GM21529 (cell line): ENCODE results near the gene SERHL2.
A peak's percentile ranks its signal among the peaks of the same experiment; 100 is the strongest.
"Not testable (repeated sequence)": the region's sequence is repeated elsewhere in the genome, so short reads cannot be mapped to it uniquely, and the experiment has no call there.

Source experiments
- ATAC-seq: cut with Tn5 transposase; IDR thresholded peaks from one replicate; pipeline ENCODE4 v1.9.1; 2021; ENCODE audit not compliant: unreplicated experiment

The SERHL2 gene

DNA sequence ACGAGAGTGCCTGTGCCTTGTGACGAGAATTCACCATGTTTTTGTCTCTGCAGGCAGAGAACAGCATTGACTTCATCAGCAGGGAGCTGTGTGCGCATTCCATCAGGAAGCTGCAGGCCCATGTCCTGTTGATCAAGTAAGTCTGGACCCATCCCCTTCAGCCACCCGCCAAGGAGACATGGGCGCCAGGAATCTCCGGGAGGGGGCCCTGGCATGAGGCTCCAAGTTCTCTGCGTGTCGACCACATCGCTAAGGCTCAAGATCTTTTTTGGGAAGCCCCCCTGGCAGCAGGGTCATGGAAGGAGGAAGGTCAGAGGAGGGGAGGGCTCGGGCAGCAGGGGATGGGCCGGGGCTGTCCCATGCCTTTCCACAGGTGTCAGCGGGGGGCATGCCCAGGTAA is 17.3 kb downstream of the SERHL2 start:
- ATAC-seq: not testable (repeated sequence)

DNA sequence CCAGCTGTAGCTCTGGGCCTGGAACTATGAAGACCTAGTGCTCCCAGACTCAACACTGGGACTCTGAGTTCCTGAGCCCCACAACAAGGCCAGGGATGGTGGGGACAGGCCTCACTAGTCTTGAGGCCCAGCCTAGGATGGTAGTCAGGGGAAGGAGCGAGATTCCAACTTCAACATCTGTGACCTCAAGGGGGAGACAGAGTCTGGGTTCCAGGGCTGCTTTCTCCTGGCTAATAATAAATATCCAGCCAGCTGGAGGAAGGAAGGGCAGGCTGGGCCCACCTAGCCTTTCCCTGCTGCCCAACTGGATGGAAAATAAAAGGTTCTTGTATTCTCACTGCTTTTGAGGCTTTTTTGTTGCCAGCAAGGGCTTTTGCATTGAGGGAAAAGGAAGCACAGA is 20.3 kb downstream of the SERHL2 start:
- not testable (repeated sequence) for ATAC-seq

DNA sequence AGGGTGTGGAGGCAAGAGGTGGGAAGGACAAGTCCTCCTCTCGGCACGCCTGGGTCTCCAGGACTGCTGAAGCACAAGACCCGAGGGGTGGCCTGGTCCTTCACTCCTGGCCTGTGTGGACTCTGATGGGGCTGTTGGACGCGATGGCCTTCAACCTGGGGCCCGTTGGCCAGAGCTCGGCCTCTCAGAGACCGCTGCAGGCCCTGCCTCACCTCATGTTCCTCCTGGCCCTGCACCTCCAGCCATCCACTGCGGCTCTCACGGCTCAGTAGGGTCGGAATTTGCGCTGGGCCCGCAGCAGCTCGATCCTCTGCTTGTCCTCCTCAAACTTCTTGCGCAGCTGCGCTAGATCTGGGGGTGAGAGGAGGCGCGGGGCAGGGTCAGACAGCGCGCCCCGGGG is 20.7 kb downstream of the SERHL2 start:
- ATAC-seq: not testable (repeated sequence)

DNA sequence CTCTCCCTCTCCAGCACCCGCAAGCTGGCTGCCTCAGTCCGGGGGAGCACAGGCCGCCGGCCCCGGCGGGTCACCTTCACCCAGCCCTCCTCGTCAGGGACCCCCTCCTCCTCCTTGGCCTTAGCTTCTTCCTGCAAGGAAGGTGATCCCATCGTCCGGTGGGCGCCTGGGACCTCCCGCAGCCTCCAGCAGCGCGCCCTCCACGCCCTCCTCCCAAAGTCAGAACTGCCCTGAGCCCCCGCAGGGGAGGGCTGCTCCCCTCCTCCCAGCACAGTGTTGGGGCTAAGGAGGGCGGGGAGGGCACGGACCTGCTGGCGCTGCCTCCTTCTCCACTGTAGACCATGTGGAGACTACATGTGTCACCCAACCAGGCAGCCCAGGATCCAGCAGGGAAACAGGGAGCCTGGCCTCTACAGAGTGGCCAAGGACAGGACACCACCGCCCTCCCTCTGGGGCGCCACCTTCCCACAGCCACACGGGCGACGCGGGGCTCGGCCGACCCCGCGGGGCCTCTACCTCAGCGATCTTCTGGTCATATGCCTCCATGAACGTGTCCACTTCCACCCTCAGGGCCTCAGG is 22.3 kb downstream of the SERHL2 start:
- not testable (repeated sequence) for ATAC-seq

DNA sequence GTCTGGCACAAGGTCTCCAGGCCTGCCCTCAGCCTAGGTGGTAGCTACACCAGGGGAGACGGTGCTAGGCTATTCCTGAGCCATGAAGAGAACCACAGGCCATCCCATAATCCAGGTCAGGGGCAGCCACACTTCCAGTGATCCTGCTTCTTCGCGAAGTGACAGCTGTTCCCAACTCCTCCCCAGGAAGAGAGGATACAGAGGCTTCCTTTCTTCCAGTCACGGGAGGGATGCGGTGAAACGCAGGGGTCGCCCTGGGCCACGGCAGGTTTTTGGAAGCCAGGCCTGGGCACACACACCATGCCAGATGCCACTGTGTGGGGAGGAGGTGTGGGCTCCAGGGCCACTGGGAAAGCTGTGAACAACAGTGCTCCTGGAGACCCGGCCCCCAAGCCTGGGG is 23.4 kb downstream of the SERHL2 start:
- not testable (repeated sequence) for ATAC-seq

DNA sequence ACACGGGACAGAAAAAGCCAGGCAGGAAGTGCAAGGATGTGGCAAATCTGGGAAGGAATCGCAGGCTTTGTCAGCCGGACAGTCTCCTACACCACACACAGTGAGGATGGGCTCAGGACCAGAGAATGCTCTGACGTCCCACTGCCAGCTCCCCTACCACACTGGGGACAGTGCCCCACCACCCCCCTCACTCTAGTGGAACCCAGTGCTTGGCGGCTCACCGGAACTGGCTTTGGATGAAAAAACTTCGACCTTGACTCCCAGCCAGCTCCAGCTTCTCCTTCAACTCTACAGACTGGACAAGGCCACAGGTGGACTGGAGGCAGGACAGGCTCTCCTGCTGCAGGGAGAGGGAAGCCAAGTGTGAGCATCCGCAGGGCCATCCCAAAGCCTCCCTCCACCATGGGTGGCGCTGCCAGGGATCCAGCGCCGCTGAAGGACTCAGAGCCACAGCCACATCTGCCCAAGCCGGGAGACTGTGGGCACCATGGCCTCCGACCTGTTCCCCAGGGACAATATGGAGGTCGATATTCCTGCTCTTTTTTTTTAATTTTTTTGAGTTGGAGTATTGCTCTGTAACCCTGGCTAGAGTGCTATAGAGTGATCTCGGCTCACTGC is 24.0 kb downstream of the SERHL2 start:
- no peak for ATAC-seq

DNA sequence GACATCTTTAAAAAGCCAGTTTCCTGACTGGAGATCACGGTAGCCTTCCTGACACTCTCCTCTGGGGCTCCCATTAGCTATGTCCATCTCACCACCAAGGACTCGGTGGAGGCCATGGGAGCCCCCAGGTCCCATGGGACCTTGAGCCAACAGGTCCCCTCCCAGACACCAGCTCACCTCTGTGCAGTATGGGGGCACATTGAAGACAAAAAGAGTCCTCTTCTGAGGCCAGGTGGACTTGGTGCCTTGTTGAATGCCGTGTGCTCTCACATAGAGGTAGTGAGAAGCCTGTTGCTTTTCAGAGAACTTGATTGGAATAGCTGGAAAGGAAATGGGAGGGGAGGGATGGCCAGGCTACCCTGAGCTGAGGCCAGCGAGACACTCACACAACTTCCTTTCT is 26.3 kb downstream of the SERHL2 start:
- ATAC-seq: not testable (repeated sequence)

DNA sequence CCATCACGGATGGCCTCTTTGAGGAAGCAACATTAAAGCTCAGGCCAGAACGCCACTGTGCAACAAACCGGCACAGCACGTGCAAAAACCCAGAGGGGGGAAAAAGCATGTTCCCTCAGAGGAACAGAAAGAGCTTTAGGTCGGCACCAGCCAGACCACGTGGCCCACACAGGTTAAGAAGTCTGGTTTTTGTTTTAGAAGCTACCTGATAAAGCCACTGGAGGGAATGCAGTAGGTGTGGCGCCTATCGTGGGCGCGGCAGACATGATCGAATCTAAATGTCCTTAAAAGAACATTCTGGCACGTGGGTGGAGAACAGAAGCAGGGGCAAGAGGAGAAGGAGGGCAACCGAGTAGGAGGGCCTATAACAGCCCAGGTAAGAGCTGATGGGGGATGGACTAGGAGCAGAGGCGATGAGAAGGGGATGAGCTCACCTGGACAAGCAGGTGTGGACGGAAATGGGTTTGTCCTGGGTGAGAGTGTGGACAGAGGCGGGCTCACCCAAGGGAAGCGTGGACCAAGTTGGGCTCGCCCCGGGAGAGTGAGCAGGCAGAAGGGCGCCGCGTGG is 27.5 kb downstream of the SERHL2 start:
- not testable (repeated sequence) for ATAC-seq

DNA sequence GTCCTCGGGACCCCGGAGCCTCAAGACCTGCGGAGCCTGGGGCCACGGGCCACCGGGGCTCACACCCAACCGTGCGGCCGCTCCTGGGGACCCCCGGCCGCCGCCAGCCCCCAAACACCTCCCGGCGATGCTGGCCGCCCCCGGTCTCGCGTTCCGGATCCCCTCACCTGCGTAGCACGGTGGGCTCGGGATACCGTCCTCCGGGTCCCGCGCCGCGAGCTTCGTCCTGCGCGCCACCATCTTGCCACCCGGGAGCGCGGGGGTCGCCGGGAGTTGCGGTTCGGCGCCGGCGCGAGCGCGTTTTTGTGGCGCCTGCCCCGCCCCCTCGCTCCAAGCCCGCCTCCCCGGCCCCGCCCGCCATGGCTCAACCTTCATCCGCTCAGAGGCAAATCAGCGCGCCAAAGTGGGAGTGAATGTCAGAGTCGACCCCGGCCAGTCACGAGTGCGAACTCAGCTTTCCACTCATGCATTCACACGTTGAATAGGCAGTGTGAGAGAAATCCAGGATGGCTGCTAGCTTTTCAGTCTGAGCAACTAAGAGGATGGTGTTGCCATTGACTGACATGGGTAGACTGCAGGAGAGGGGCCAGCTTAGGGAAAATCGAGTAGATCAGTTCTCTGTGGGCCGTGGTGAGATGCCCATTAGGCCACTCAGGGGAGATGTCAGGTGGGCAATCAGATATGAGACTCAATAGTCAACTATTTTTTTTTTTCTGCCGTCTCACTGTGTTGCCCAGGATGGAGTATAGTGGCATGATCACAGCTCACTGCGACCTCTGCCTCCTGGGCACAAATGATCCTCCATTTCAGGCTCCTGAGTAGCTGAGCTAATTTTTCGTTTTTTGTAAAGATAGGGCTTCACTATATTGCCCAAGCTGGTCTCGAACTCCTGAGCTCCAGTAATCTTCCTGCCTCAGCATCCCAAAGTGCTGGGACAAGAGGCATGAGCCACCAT is 28.3 kb downstream of the SERHL2 start:
- peak; percentile 63 for ATAC-seq

DNA sequence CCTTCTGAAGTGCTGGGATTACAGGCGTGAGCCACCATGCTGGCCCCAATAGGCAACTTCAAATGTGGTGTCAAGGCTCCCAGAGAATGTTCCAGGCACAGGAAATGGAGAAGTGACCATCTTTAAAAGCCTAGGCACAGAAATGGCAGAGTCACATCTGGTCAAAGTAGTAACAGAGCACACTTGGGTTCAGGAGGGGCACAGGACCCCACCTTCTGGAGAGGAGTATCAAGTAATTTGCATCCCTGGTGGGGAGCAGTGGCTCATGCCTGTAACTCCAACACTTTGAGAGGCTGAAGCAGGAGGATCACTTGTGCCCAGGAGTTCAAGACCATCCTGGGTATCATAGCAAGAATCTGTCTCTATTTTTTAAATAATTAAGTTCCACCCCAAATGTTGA is 29.2 kb downstream of the SERHL2 start:
- no peak for ATAC-seq

DNA sequence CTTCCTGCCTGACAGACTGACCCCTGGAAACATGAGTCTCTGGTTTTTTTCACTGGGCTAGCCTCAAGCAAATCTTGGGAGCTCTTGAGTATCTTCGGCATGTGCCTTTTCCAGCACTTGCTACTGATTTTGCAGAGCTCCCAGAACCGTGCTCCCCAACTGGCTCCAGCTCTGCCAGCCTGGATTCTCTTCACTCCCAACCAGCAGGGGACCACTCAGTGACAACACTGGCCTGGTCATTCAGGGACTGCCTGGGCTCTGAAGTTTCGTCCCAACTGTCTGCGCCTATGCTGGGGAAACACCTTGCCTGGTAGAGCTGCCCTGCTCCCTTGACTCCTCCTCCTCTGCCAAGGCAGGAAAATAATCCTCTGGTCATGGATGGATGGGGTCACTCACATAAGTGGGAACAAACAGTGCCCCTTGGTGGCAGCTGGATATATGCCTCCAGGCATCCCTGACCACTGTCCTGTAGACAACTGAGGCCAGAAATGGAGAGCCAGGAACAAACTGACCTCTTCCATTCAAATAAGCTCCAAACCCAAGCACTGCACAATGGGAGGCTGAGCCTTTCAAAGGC is 30.7 kb downstream of the SERHL2 start:
- no peak for ATAC-seq

DNA sequence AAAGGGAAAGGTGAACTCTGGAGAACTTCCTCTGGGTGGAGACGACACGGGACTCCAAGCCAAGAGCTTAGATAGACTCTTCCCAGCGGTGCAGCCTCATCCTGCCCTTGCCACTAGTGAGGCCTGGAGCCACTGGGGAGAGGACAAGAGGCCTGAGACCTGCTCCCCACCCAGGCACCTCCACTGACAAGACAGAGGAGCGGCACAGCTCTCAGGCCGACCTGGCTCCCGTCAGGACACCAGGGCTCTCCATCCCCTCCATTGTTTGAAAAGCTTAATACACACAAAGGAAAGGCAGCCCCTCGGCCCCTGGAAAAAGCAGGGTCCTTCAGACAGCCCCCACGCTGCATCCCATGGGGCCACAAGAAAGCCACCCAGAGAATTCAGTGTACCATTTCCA is 31.3 kb downstream of the SERHL2 start:
- no peak for ATAC-seq

DNA sequence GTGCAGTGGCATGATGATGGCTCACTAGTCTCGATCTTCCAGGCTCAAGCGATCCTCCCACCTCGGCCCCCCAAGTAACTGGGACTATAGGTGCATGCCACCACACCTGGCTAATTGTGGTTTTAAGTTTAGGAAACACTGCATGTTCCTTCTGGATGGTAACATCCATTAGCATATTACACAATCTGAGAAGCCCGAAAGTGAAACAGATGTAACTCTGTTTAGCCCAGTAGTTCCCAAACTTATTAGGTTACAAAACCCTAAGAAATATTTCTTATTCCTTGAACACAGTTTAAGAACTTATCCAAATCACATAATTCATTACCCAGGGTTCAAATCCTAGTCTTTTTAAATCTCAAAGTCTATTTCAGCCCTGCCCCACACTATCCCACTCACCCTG is 32.6 kb downstream of the SERHL2 start:
- no peak for ATAC-seq

DNA sequence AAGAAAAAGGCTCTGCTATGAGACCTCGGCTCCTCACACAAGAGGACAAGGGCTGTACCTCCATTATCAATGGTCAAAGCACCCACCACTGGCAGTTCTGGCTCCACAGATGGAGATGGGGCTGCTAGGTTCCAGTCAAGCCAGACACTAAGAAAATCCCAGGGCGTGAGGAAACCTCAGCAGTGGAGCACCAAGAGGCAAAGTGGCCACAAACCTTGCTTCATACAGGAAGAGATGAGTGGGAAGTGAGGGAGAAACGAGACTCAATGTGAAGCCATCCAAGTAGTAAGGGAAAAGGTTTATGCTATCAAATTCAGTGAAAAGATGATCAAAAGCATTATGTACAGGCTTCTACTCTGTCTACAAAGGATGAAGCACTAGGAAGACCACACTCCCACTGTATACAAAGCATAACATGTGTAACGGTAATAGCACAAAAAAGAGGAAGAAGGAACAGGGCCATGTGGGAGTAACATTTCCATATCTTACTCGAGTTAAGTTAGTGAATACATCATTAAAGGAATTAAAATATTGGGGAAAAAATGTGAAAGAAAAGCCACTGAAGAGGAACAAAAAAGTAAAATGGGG is 33.9 kb downstream of the SERHL2 start:
- ATAC-seq: no peak

DNA sequence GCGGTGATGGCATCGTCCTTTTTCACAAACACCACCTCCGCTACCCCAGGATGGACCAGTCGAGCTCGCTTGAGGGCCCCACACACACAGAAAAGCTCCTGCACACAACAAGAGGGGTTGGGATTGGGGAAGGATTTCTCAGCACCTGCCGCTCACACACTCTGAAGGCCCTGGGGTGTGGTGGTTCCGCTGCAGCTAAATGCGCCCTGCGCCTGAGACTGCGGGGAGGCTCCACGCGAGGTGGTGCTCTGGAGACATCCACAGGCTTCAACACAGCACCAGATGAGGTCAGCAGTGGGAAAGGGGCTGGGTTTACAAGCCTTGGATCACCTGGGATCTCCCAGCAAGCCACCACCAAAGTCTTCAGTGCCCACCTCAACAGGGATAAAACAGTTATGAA is 38.2 kb downstream of the SERHL2 start:
- ATAC-seq: no peak

DNA sequence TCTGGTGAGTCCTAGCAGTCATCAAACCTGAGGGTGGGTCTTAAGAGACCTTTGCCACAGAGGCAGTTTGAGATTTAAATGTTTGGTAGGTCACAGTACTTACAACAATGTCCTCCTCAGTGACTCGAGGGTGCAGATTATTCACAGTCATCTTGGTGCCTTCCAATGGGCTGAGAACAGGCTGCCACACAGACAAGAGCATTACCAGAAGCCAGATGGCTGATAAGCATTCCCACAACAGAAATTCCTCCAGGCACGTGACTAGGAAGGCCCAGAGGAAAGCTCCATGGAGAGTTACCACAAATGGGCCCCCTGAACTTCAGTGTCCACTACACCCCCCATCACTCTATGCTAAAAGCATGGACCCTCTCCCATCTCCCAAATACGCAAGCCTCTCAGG is 41.7 kb downstream of the SERHL2 start:
- ATAC-seq: no peak

DNA sequence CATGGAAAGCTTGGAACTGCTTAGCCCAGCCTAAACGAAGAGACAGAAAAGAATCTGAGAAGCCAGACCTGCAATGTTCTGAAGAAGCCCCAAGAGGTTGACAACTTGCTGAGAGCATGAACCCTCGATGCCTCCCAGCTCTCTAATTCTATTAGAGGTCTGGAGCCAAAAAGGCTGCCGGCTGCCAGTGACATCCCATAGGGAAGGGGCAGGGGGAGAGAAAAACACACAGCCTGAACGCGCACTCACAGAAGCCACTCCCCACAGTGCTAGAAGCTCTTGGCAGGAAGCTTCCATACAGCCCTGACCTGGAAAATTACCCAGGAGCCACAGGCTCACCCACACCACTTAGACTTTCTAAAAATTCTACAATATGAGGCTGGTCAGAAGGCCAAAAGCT is 42.6 kb downstream of the SERHL2 start:
- no peak for ATAC-seq

DNA sequence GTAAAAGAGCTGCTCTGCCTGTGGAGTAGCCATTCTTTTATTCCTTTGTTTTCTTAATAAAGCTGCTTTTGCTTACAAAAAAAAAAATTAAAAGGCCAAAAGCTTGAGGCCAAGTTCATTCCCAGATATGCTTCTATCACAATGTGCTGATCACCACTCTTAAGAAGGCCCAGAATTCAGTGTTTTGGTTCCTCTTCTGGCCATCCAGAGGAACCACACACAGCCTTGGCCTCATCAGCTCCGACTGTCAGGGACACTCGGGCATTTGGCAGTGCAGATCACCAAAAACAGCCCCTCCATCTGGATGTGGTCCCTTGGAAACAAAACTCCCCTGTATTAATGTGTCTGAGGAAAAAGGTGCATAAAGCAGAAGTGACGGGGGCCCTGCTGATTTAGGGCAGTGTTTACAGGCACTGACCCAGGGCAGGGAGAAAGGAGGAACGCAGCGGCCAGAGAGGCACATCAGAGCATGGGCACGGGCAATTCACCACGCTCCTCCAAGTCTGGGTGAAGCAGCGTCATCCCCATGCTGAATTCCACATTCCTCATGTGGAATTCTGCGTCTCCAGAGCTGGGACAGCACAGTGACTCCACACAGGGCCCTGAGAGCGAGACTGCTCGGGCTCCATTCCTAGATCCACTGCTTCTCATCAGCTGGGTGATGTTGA is 43.2 kb downstream of the SERHL2 start:
- no peak for ATAC-seq

DNA sequence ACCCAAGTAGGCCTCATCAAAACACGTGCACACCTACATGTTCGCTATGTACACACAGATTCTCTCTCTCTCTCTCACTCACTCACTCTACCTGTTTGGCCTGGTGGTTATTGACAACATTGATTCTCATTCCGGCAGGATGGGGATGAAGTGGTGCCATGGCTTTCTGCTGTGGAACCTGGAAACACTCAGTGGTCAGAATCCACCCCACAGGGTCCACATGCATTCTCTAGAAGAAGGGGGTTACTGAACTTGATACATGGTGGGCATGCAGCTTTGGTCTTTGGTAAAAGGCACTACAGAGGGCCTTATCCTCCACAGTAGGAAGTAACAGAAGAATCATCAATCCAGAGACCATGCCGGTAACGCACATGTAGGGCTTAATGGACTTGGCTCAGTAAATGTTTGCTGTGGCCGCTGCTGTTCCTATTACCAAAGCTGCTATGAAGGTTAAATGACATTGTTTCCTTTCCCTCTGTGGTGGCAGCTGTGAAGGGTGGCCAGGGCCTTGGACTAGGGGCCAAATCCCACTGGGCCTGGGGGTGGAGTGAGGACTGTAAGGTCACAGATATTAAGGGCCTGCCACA is 48.2 kb downstream of the SERHL2 start:
- no peak for ATAC-seq

DNA sequence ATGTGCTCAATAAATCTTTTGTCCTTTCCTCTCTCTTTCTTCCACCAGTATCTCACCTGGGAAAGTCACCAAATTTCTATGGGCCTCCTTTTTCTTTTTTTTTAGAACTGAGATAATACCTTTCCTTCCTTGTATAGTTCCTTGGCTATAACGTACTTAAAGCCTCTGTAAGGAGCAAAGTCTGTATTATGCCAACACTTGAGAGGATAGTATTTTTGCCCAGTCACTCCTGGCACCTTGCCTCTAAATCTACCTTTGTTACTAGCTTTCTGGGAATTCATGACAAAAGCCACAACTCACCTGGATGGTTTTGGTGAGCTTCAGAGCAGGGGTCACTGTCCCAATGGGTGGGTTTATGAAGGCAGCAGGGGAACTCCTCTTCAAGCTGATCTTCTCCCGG is 48.7 kb downstream of the SERHL2 start:
- no peak for ATAC-seq
